Measurements from ENCODE around the gene SLC2A11. TPM values are rescaled to one million over a fixed set of nuclear protein-coding genes. Genes with fewer than 3 reads are reported as not detected.
"Not testable (repeated sequence)": the region's sequence is repeated elsewhere in the genome, so short reads cannot be mapped to it uniquely, and the experiment has no call there.

SLC2A11 gene
- total RNA-seq, 1 donor from 2014 or later = 13.1 TPM

DNA sequence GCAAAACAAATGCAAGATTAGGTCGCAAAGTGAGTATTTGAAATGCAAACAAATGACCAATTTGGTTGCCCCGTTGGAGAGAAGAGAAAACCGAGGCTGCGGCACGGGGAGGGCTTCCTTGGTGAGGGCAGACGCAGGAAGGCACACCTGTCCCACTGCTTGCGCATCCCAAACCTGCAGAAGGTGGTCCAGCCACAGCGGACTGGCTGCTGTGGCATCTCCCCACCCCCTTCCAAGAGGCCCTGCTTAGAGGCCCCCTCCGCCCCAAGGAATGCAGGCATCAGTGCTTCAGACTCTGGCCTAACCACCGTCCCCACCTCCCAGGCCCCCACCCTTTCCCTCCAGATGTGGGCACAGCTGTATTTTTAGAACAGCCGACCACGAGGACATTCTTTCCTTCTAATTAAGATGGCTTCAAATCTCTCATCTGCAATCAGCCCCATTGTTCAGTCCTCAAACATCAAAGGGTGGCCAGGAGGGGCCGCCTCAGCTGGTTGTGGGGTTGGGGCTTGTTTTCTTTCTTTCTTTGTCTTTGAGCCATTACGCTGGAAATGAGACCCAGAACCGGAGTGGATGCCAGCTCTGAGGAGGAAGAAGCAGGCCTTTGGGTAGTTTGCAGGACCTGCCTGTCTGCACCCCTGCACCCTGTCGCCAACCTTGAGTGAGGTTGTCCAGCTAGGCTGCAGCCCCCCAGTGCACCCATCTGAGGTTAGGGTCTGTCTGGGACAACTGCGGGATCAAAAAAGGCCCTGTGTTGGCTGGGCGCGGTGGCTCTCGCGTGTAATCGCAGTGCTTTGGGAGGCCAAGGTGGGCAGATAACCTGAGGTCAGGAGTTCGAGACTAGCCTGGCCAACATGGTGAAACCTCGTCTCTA is 9.4 kb upstream of the SLC2A11 start:
- TF ChIP-seq, protein P1, sequence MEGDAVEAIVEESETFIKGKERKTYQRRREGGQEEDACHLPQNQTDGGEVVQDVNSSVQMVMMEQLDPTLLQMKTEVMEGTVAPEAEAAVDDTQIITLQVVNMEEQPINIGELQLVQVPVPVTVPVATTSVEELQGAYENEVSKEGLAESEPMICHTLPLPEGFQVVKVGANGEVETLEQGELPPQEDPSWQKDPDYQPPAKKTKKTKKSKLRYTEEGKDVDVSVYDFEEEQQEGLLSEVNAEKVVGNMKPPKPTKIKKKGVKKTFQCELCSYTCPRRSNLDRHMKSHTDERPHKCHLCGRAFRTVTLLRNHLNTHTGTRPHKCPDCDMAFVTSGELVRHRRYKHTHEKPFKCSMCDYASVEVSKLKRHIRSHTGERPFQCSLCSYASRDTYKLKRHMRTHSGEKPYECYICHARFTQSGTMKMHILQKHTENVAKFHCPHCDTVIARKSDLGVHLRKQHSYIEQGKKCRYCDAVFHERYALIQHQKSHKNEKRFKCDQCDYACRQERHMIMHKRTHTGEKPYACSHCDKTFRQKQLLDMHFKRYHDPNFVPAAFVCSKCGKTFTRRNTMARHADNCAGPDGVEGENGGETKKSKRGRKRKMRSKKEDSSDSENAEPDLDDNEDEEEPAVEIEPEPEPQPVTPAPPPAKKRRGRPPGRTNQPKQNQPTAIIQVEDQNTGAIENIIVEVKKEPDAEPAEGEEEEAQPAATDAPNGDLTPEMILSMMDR (conservative IDR thresholded peaks at IDR 0.05; ENCODE audit: low read depth, low read length) = no peak
- no peak overlapping the region for H3K4me3 ChIP-seq (ENCODE audit: low read depth, low read length)
- DNase-seq (ENCODE audit: low read depth) = no peak

DNA sequence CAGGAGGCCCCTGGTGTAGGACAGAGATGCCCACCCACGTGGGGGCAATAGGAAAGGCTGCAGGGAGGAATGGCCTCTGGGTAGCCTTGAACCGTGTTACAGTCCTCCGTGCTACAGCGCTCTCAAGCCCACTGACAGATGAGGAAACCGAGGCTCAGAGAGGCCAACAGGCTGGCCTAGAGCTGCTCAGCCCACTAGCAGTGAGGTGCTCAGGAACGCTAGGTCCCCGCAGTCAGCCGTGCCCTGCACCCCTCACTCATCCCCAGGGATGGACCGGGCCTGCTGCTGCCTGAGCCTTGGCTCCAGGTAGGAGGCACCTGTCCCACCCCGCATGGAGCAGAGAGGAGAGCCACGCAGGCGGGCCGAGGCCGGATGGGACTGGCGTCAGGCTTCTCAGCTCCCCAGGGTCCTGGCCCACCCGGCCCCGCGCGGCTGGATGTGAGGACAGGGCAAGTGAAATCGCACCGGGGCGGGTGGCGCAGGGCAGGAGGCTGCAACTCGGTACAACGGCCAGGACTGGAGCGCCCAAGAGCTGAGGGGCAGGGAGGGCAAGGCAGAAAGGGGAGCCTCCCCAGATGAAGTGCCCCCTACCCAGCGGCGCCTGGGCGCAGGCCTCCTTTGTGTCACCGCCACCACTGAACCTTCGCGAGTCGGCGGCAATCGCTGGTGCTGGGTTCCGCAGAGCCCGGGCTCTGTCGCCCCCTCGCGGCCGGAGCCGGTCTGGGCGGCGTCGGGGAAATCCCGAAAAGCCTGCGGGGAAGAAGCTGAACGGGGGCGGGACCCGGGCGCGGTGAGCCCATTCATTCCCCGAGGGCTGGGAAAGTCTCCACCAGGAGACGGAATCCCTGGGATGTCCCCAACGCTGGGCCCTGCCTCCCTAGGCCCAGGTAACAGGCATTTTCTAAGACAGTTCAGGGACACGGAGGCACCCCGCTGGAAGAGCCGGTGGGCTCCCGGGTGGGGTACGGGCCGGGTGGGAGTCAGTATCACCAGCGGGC is 8.4 kb upstream of the SLC2A11 start:
- DNase-seq (ENCODE audit: low read depth) = no peak
- peak overlapping the region; percentile 33 for H3K4me3 ChIP-seq (ENCODE audit: low read depth, low read length)
- TF ChIP-seq, protein P1 (conservative IDR thresholded peaks at IDR 0.05; ENCODE audit: low read depth, low read length) = peak; percentile 89

DNA sequence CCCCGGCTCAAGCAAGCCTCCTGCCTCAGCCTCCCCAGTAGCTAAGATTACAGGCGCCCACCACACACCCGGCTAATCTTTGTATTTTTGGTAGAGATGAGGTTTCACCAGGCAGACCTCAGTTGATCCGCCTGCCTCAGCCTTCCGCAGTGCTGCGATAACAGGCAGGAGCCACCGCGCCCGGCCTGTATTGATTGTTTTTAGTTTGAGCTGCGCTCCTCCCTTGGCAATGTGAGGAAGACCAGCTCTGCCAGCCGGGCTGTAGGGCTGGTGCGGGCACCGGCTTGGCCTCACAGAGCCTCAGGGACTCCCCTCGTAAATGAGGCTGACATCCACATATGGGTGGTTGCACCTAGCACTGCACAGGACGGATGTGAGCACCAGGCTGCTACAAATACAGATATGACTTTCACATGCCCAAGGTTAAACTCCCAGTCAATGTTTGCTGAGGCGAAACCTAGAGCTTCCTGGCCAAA is 7.5 kb upstream of the SLC2A11 start:
- TF ChIP-seq, protein P1 (conservative IDR thresholded peaks at IDR 0.05; ENCODE audit: low read depth, low read length) = no peak
- no peak overlapping the region for H3K4me3 ChIP-seq (ENCODE audit: low read depth, low read length)
- no peak for DNase-seq (ENCODE audit: low read depth)

DNA sequence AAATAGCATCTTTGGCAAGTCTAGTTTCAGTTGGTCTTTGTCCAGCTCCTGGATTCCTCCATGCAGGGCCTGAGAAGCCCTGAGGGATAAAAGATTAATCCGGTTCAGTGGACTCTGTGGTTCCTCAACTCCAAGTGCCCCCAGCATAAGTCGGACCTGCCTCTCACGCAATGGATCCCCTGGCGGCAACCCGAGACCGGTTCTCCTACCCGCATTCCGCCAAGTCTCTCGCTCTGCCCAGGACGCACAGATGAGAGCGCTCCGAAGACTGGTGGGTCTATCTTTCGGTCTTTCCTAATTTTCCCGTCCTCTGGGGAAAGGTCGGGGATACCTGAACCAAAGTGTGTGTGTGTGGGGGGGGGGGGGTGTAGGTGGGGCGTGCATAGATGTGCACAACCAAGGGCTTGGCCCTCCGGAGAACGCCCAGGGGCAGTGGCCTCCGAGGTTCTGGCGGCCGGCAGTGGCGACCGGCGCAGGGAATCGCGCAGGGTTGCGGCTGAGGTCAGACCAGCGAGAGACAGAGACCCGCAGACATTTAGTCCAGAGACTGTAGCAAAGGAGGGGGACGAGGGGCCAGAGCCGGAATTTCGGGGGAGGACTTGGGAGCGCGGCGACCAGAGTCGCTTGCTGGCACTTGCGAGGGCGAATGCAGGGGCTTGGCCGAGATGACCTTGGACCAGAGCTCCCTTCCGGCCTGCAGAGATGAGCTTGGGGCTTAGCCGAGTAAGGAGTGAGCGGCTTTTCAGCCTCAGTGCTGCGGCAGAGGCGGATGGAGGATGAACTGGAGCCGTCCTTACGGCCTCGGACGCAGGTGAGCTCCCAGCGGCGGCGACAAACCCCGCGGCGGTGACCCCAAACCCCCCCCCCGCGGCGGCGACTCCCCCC is 712 bp upstream of the SLC2A11 start:
- DNase-seq (ENCODE audit: low read depth) = peak; percentile 50
- H3K4me3 ChIP-seq (ENCODE audit: low read depth, low read length) = peak overlapping the region; percentile 96
- TF ChIP-seq, protein P1 (conservative IDR thresholded peaks at IDR 0.05; ENCODE audit: low read depth, low read length) = peak; percentile 25

DNA sequence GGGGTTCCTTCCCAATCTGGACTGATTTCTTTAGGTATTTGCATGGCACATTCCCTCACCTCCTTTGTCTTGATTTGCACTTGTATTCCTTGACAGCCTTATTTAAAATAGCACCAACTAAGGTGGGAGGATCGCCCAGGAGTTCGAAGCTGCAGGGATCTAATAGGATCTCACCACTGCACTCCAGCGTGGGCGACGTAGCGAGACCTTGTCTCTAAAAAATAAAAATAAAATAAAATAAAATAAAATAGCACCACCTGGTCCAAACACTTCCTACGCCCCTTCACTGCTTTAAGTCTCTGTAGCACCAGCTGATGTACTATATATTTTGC is 775 bp downstream of the SLC2A11 start:
- DNase-seq (ENCODE audit: low read depth) = no peak
- H3K4me3 ChIP-seq (ENCODE audit: low read depth, low read length) = peak overlapping the region; percentile 96
- TF ChIP-seq, protein P1 (conservative IDR thresholded peaks at IDR 0.05; ENCODE audit: low read depth, low read length) = no peak

DNA sequence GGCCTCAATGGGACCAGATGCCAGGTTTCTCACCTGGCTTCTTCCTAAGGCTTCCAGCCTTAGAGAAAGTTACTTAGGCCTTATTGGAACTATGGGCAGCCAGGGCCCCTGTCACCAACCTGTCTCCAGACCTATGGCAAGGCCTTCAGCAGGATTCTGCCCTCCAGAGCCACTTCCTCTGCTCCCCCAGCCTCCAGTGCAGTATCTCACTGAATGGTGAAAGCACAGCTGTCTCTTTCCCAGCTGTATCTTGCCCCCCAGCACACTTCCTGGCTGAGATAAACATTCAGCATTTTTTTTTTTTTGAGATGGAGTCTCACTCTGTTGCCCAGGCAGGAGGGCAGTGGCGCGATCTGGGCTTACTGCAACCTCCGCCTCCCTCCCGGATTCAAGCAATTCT is 1.5 kb downstream of the SLC2A11 start:
- no peak for DNase-seq (ENCODE audit: low read depth)
- H3K4me3 ChIP-seq (ENCODE audit: low read depth, low read length) = no peak overlapping the region
- TF ChIP-seq, protein P1 (conservative IDR thresholded peaks at IDR 0.05; ENCODE audit: low read depth, low read length) = no peak

DNA sequence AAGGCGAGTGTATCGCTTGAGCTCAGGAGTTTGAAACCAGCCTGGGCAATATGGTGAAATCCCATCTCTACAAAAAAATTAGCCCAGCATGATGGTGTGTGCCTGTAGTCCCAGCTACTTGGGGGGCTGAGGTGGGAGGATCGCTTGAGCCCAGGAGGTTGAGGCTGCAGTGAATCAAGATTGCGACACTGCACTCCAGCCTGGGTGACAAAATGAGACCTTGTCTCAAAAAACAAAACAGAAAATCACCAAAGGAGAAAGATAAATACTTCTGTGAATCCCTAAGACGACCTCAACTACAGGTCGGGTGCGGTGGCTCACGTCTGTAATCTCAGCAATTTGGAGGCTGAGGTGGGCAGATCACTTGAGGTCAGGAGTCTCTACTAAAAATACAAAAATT is 2.5 kb downstream of the SLC2A11 start:
- not testable (repeated sequence) for H3K4me3 ChIP-seq (ENCODE audit: low read depth, low read length); DNase-seq (ENCODE audit: low read depth)

Data from epithelial cell of proximal tubule (primary cell).